Stimulated activated CD8-positive, alpha-beta memory T cell treated with anti-CD3 and anti-CD28 coated beads, Interleukin-2, amount 100 ng/mL, for 1 hour (primary cell): ENCODE results near the gene NAALAD2.

Experiments used
- DNase-seq, 2 donors: peaks; one replicate each; pipeline ENCODE4 v3.0.0-alpha.2; 2020; ENCODE audit warnings: low read depth in 2 of 2

The NAALAD2 gene

DNA sequence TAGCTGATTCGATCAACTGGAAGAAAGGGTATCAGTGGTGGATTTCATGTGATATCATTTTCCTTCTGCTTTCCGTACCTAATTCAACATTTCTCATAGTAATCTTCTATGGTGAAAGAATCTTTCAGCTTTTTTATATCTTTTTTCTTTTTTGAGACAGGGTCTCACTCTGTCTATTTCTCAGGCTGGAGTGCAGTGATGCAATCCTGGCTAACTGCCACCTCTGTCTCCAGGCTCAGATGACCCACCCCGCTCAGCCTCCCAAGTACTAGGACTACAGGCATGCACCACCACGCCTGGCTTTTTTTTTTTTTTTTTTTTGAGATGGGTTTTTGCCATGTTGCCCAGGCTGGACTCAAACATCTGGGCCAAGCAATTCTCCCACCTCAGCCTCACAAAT is 107.0 kb downstream of the NAALAD2 start:
- no peak for DNase-seq
